GM19395 (cell line): Measurements from ENCODE around the gene SLIT3.

Source experiments
- ATAC-seq: cut with Tn5 transposase; IDR thresholded peaks from one replicate; pipeline ENCODE4 v1.9.1; 2021; ENCODE audit warnings: mild to moderate bottlenecking, moderate library complexity; ENCODE audit not compliant: unreplicated experiment

SLIT3 gene

DNA sequence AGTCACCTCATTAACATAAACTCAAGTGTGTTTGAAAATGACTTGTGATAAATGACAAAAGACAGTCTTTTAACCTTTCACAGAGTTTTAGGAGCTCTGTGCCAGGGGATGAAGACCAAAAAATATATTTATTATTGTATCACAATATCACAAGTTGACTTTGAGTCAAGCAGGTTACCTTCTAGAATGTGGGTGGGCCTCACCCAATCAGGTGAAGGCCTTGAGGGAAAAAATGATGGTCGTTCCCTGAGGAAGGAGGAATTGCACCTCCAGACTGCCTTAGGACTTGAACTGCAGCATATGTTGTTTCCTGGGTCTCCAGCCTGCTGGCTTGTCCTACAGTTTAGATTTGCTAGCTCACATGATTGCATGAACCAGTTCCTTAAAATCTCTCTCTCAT, 680.1 kb downstream of the SLIT3 start:
- no peak for ATAC-seq

DNA sequence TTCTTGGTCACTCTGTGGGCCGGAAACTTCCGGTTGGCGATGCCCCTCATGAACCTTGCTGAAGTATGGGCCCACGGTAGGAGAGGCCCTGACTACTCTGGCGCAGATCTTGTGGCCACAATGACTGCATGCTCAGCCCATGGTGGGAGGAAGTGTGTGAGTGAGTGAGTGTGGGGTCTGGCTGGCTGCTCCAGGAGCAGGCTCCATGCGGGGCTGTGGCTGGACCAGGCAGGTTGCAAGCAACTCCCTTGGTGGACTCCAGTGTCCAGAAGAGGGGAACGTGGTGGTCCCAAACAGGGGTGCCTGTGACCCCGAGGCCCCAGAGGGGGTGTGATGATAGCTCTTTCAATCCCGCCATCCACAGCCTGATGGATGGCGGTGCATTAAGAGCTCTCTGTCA, 686.3 kb downstream of the SLIT3 start:
- no peak for ATAC-seq

DNA sequence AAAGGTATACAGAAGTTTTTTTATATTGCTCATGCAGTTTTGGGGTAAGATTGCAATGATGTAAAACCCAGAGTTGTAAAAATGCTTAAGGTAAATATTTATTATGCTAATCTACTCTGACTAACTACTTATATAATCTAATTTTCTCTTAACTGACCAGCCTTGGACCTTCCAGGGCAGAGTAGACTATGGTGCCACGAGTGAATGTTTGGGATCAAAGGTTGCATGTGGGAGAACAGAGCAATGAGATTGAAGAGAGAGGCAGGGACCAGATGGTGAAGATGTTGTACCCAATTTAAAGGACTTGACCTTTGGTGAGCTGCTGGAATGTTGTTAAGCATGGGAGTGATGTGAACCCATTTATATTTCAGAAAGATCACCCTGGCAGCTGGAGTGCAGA, 686.9 kb downstream of the SLIT3 start:
- no peak for ATAC-seq

DNA sequence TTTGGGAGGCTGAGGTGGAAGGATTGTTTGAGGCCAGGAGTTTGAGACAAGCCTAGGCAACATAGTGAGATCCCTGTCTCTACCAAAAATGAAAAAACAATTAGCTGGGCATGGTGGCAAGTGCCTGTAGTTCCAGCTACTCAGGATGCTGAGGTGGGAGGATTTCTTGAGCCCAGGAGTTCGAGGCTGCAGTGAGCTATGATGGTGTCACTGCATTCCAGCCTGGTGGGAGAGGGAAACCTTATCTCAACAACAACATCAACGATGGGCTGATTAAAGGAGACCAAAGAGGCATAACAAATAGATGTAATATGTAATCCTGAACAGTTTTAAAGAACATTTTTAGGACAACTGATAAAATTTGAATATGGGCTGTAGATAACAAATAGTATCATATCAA, 687.5 kb downstream of the SLIT3 start:
- no peak for ATAC-seq

DNA sequence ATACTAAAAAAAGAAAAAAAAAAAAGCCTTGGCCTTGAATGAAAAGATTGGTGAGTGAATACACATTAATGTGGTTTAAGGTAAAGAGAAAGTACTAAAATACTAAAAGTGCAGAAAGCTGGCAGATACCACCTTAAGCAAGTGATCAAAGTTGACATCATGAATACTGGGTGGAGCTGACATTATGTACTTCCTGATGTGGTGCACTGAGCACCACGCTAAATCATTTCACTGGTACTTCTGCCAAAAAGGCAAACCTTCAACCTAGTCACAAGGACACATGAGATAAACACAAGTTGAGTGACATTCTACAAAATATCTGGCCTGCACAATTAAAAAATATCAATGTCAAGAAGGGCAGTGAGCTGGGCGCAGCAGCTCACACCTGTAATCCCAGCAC, 687.9 kb downstream of the SLIT3 start:
- no peak for ATAC-seq

DNA sequence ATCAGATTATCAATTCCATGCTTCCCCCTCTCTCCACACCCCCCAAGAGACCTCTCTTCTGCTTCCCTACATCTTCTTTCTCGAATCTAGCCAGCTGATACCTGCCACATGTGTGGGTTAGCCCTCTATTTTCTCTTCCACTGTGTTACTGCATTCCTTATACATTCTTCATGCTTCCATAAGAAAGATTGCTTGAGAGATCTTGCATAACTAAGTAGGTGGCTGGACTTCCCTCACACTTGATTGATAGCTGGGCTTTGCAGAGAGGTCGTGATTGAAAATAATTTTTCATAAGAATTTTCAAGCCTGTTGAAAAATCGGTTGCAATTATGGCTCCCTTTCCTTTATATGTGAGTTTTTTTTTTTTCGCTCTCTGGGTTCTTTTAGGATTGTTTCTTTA, 688.8 kb downstream of the SLIT3 start:
- ATAC-seq = no peak
